Measurements from ENCODE around the gene ENGASE.

The ENGASE gene

DNA sequence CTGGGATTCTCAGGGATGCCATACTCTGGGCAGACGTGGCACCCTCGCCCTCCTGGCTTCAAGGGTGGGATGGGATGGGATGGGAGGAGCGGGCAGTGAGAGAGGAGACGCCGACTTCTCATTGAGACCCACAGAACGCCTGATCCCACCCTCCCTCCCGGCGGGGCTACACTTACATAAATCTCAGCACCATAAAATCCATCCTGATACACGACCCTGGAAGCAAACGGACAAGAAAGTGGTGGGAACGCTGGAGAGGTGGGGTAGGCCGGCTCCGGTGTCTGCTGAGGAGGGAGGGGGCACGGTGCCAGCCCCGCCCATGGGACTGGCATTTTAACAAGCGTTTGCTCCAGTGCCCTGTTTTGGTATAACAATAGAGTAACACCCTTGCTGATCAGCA is 21.9 kb downstream of the ENGASE start:
- no peak for DNase-seq

- no peak for DNase-seq
Measured at GRCh38 chr17:79097226-79098055, 22.8 kb downstream of the ENGASE start.

GRCh38 chr17:79098282-79098867 is 23.8 kb downstream of the ENGASE start:
- DNase-seq, result no peak

GRCh38 chr17:79100405-79100804 is 25.8 kb downstream of the ENGASE start:
- DNase-seq, result no peak

- DNase-seq, result no peak
Measured at GRCh38 chr17:79101111-79101673, 26.6 kb downstream of the ENGASE start.

DNA sequence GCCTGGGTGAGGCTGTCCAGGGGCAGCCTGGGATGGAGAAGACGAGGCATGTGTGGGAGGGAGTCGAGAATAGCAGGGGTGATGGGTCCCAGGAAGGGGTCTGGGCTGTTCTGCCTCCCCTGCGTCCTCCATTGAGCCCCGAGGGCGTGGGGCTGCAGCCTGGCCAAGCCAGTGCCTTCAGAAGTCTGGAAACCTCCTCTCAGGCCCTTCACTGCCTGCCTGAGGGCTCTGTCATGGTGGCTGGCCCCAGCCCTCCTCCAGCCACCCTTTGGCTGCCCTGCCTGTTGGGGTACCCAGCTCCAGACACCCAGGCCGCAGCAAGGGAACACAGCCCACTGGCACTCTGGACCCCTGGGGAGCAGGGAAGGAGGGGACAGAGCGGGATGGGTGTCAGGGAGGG is 27.6 kb downstream of the ENGASE start:
- DNase-seq, result no peak

- DNase-seq, result no peak
Measured at GRCh38 chr17:79104898-79105600, 30.4 kb downstream of the ENGASE start.

DNA sequence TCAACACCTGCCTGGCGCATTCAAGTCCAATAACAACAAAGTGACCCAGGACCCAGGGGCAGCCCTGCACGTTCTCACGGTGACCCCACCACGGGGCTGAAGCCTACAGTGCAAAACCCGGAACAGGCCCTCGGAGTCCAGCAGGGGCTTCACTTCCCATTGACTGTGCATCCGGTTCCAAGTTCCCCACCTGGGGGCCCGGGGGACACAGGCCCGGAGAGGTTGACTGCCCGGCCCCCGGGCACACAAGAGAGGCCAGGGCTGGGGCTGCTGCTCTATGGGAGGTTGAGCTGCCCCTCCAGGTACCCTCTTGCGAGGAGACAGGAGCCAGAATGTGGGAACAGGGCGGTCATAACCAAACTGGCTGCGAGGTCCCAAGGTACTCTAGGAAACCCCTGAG is 31.3 kb downstream of the ENGASE start:
- no peak for DNase-seq

GRCh38 chr17:79106958-79107357 is 32.3 kb downstream of the ENGASE start:
- no peak for DNase-seq

GRCh38 chr17:79107499-79108231 is 33.0 kb downstream of the ENGASE start:
- no peak for DNase-seq

DNA sequence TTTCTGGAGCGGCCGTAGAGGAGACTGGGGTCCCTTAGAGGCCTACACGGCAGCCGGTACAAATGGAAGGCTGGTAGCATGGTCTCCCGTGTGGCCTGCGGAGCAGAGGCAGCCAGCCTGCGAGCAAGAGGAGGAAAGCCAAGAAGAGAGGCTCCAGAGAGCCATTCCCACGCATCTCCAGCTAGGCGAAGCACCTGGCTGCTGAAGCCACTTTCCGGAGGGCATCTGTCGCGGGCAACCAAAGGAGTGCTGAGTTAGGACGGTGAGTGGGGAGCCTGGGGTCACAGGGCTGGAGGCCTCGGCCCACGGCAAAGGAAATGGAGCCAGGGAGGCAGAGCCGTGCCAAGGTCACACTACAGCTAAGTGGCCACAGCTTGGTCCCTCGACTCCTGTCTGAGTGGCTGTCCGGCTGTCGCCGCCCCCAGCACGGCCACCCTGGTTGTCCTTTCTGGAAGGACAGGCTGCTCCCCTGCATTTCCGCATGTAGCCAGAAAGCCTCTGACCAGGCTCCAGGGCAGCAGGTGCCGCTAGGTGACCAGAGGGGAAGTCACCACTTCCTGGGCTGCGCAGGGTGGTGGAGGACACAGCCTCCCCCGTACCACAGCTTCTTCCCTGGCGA is 33.7 kb downstream of the ENGASE start:
- DNase-seq, result no peak

GRCh38 chr17:79108870-79109269 is 34.2 kb downstream of the ENGASE start:
- DNase-seq, result no peak

GRCh38 chr17:79109584-79109983 is 35.0 kb downstream of the ENGASE start:
- no peak for DNase-seq

DNA sequence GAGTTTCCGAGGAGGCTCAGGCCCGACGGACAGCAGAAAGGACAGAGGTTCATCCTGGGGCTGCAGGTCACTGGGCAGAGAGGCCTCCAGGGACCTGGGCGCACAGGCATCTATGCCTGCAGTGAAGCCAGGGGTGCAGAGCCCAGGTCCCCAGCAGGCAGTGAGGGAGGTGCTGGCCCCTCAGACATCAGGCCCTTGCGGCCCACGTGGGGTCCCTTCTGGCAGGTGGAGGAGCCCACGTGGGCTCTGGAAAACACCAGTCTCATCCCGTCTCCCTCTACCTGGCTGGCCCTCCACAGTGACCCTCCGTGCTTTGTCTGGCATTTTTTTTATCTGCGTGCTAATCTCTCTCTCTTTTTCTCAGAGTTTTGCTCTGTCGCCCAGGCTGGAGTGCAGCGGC is 36.5 kb downstream of the ENGASE start:
- no peak for DNase-seq

DNA sequence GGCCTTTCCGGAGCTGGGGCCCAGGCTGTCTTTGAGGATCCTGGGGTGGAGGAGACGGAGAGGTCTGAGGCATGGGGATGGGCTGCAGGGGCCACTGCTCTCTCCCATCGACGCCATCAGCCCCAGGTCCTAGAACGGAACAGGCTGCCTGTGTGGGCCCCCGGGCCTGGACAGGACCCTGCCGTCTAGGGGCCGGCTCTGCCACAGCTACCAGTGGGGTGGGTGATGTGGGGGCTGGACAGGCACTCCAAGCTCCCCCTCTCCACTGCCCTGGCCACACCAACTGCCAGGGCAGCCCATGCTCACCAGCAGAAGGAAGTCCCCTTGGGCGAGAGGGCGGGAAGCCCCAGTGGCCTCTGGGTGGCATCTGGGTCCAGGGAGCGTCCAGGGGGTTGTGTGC is 37.8 kb downstream of the ENGASE start:
- no peak for DNase-seq

GRCh38 chr17:79113699-79114457 is 39.3 kb downstream of the ENGASE start:
- DNase-seq, result no peak

DNA sequence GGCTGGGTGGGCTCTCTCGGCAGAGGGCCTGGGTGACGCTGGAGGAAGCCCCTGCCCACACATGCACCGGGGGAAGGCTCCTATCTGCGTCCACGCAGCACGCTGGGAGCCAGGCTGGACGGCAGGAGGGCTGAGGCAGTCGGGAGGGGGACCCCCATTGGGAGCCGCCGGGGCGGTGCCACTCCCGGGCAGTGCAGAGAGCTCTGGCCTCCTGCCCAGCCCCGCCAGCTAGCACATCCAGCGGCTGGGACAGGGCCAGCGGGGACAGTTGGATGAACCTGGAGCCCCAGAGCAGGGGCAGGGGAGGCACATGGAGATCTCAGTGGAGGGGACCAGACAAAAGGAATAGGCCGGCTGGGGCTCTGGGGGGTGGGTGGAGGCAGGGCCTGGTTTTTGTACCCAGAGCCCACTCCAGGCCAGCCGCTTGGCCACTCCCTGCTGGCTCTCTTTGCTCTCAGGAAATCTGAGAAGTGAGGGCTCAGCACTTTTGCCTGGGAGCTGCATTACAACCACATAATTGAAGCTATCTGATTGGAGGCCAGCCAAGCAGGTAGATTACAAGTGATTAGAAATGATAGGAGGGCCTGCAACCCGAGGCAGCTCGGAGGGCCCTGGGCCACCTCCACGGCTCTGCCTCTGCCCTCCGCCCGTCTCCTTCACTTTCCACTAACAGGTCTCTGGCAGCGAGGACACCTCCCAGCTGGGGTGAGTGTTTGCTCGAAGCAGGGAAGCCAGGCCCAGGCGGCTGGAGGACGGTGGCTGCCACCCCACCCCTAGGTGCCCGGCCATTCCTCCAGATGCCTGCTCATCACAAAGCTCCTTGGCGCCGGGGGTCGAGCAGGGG is 40.1 kb downstream of the ENGASE start:
- DNase-seq, result no peak

- DNase-seq, result no peak
Measured at GRCh38 chr17:79115487-79115886, 40.9 kb downstream of the ENGASE start.

DNA sequence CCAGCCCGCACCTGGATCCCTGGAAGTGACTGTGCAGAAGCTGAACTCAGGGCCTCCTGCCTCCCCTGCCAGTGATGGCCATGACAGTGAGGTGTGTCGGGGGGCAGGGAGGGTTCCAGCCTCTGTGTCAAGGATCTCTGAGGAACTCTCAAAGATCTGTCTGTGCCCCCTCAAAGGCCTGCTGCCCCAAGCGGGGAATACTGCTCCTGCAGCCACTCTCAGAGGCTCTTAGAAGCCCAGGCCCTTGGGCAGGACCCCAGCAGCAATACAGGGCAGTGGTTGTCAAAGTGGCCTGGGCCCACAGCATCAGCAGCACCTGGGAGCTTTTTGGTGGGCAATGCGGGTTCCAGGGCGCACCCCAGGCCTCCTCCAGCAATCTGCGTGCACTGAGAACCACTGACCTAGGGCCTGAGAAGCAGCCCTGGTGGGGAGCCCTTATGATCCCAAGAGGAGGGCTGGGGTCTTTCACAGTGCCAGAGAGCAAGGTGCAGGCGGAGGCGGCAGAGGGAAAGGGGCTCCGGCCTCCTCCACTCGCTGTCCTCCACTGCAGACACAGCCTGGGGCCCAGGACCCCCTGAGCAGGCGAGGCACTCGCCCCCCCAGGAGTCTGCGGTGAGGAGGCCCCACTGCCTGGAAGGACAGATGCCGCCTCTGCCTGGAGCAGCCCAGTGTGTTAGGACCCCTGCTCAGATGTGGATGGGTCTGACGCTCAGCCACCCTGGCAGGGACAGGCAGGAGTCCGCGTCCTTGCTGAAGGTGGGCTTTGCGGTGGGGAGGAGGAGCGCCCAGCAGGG is 42.1 kb downstream of the ENGASE start:
- DNase-seq, result no peak

DNA sequence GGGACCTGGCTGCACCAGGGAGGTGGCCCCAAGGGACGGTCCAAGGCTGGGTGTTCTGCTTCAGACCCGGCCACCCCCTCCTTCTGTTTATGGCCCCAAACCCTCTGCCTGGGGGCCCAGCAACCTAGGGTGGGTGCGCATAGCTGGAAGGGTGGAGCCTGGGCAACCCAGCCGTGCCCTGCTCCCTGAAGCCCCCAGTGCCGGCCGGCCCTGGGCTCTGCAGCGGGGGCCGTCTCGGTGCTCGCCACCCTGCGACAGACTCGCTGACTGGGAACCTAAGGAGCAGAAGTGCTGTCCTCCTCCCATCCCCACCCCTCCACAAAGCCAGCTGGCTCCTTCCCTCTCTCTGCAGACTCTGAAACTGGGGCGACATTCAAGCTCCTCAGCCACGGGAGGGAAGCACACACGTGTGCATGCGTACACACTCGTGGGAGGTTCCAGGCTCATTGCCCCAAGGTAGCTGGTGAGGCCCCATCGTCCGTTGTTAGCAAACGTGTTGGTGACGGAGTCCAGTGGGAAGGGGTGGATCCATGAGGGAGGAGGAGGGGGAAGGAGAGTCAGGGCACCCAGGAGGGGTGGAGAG is 43.4 kb downstream of the ENGASE start:
- no peak for DNase-seq

All from NCI-H226 (cell line).